ENCODE data around the gene GEMIN4. TPM values are rescaled to one million over a fixed set of nuclear protein-coding genes. Genes with fewer than 3 reads are reported as not detected.

The GEMIN4 gene
- total and polyA plus RNA-seq, 2 of the 8 experiments (the other 6 are each of a cell fraction or from before 2014, with no cell fraction given) = 32.1 to 51.9 TPM

DNA sequence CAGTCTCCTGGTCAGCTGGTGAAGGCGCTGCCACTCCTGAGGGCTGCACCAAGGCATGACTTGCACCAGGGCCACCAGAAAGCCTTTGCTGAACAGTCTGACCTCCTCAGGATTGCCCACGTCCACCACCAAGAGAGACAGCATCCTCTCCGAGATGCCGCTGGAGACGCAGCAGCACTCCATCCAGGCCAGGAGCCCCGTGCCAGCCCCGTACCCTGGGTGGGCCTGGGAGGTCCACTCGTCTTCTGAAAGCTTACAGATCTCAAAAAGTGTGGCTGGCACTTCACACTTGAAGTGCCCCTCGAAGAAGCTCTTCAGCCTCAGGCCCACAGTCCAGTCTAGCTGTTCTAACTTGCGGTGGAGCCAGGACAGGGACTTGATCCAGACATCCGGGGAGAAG, 6.7 kb downstream of the GEMIN4 start:
- no peak overlapping the region for H2AK5ac ChIP-seq (ENCODE audit: low read depth, low read length)
- H3K23me2 ChIP-seq (ENCODE audit: low read depth, low read length) = no peaks in the 10 kb centered on the region; the same call in 1 of the 2 replicates
- TF ChIP-seq FOSL1 (IDR thresholded peaks at IDR 0.05; ENCODE audit: insufficient read depth, low read depth, low read length) = no peak
- TF ChIP-seq TAF7 (optimal IDR thresholded peaks at IDR 0.05; ENCODE audit: borderline replicate concordance, low read depth, low read length) = no peak
- no peak for TF ChIP-seq RNF2 (IDR thresholded peaks at IDR 0.05; ENCODE audit: borderline replicate concordance, low read depth, low read length, missing control alignments, poor library complexity, severe bottlenecking)
- no peak for TF ChIP-seq KDM1A (IDR thresholded peaks at IDR 0.05; ENCODE audit: borderline replicate concordance, low read length)
- no peak for TF ChIP-seq RFX5 (IDR thresholded peaks at IDR 0.05; ENCODE audit: borderline replicate concordance, low read depth, low read length)
- no peak for TF ChIP-seq ZNF274 (IDR thresholded peaks at IDR 0.05; ENCODE audit: borderline replicate concordance, extremely low read depth, low read length)
- TF ChIP-seq, protein P1, sequence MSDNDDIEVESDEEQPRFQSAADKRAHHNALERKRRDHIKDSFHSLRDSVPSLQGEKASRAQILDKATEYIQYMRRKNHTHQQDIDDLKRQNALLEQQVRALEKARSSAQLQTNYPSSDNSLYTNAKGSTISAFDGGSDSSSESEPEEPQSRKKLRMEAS (IDR thresholded peaks at IDR 0.05) = no peak
- TF ChIP-seq SRF (IDR thresholded peaks at IDR 0.05; ENCODE audit: low read depth, low read length) = no peak
- TF ChIP-seq SP2 (IDR thresholded peaks at IDR 0.05; ENCODE audit: low read length) = no peak
- peaks cover 15% of the 10 kb centered on the region for H3K79me1 ChIP-seq (ENCODE audit: low read depth, low read length)
- H3K27me3 ChIP-seq (replicated peaks in 1 of 4; ENCODE audit: control insufficient read depth in 3 of 4, extremely low read depth in 1 of 4, insufficient read depth in 3 of 4, low read length in 3 of 4) = no peaks in the 10 kb centered on the region
- H3K14ac ChIP-seq (ENCODE audit: insufficient read length) = no peak overlapping the region
- H2AFZ ChIP-seq (ENCODE audit: low read length) = no peak overlapping the region
- H2BK120ac ChIP-seq (replicated peaks; ENCODE audit: low read depth, low read length) = no peak overlapping the region
- WGBS, 2 experiments (ENCODE audit: extremely low coverage in 1 of 2, insufficient coverage in 1 of 2, insufficient read length in 1 of 2, insufficient replicate concordance in 2 of 2, low coverage in 1 of 2, low lambda C conversion rate in 2 of 2, missing lambda C conversion rate in 1 of 2) = 97% methylated on average over 11 of the region's 11 CpGs; no CpG with 5 or more reads in 1 of the 2 experiments
- H4K8ac ChIP-seq (ENCODE audit: extremely low read depth, insufficient read depth, low read length) = no peak overlapping the region
- H2BK15ac ChIP-seq (ENCODE audit: low read length) = no peak overlapping the region
- ChIA-PET CTCF (ENCODE audit: partially characterized antibody) (interaction anchor here (0.7 to 1.0 kb wide), 2 partner anchors 10 to 181 kb away, joined by 3 read pairs; no protein-coding TSS in a partner anchor), POLR2A (ENCODE audit: partially characterized antibody) (interaction anchor here (1.1 to 3.9 kb wide), 3 partner anchors 8 to 235 kb away, joined by 3 to 15 read pairs (median 8); partner anchors contain the start of gene NXN)
- no peak overlapping the region for H3K23ac ChIP-seq (ENCODE audit: insufficient read length)
- peaks cover 3 to 34% of the 10 kb centered on the region in 2 experiments; a peak in 3 of 4 replicates for H3K79me2 ChIP-seq (ENCODE audit: control insufficient read depth in 1 of 2, insufficient read depth in 2 of 2, low read length in 2 of 2)
- H3K56ac ChIP-seq (replicated peaks; ENCODE audit: insufficient read length, low read depth, low read length) = no peak overlapping the region
- no peak overlapping the region for H2BK20ac ChIP-seq (ENCODE audit: low read length)
- H3K9me3 ChIP-seq (ENCODE audit: insufficient read depth in 2 of 2, low read depth in 1 of 2, low read length in 1 of 2) = peaks cover 4 to 7% of the 10 kb centered on the region in 2 experiments; a peak in 2 of 4 replicates
- no peak overlapping the region for H3K4ac ChIP-seq (replicated peaks; ENCODE audit: insufficient read length, low read depth, low read length)
- no peak overlapping the region for H4K91ac ChIP-seq (replicated peaks; ENCODE audit: insufficient read length, low read length)
- H4K20me1 ChIP-seq (replicated peaks in 1 of 2; ENCODE audit: control insufficient read depth in 1 of 2, insufficient read depth in 2 of 2, low read length in 2 of 2) = peaks cover 3 to 39% of the 10 kb centered on the region in 2 experiments
- no peaks in the 10 kb centered on the region for H3K4me1 ChIP-seq (replicated peaks in 1 of 4; ENCODE audit: control insufficient read depth in 3 of 4, insufficient read depth in 4 of 4, low read length in 3 of 4)
- H3K18ac ChIP-seq (ENCODE audit: extremely low read depth, low read length) = no peak overlapping the region
- no peak overlapping the region for H3K4me2 ChIP-seq (ENCODE audit: insufficient read depth in 1 of 2, low read depth in 2 of 2, low read length in 2 of 2)
- FAIRE-seq = no peak
- H2BK12ac ChIP-seq (ENCODE audit: low read depth, low read length) = no peak overlapping the region
- no peak overlapping the region for H3K9ac ChIP-seq (replicated peaks in 1 of 4; ENCODE audit: extremely low read depth in 1 of 4, low read depth in 3 of 4, low read length in 3 of 4)
- no peak overlapping the region for H2BK5ac ChIP-seq (ENCODE audit: low read depth, low read length)
- H3K36me3 ChIP-seq (ENCODE audit: control insufficient read depth in 2 of 4, insufficient read depth in 4 of 4, low read length in 3 of 4) = peaks cover 38 to 85% (median 54%) of the 10 kb centered on the region in 4 experiments
- no peak overlapping the region for H3K4me3 ChIP-seq (ENCODE audit: extremely low read depth in 1 of 4, insufficient read depth in 2 of 4, low read depth in 3 of 4, low read length in 4 of 4)
- no peak for DNase-seq (ENCODE audit: low read depth in 1 of 2, low spot score in 2 of 2)
- no peak overlapping the region for H4K5ac ChIP-seq (ENCODE audit: insufficient read length, low read depth, low read length)
- H3K27ac ChIP-seq (ENCODE audit: low read depth, low read length) = no peak overlapping the region
